Endothelial cell of umbilical vein (primary cell): ENCODE results near the gene PARN. TPM values are rescaled to one million over a fixed set of nuclear protein-coding genes. Genes with fewer than 3 reads are reported as not detected.

ENCODE experiments used
- BruUV-seq: library from RNA; stranded (reverse); fragments of 400-500 nt; replicated peaks from 2 replicates; lab custom pipeline; 2021; lab: Mats Ljungman, UMichigan
- CTCF ChIA-PET: fragments of 300-600, 350-600 bp; sonication (Branson Sonifier 250); formaldehyde crosslinking; loops from one replicate; lab custom pipeline; 2021; ENCODE audit warnings: antibody characterized with exemption, inconsistent platforms; lab: Charles Lee
- POLR2A ChIA-PET: fragments of 300-600, 350-600 bp; sonication (Branson Sonifier 250); formaldehyde crosslinking; loops from one replicate; lab custom pipeline; 2021; ENCODE audit warnings: antibody characterized with exemption, inconsistent platforms; lab: Charles Lee
- DNase-seq: peaks from one replicate; pipeline ENCODE4 v3.0.0-alpha.2; 2011; ENCODE audit warnings: low read depth, low spot score
- FAIRE-seq: peaks from 2 replicates; lab custom pipeline; 2011; peaks lifted over from hg19 to GRCh38; lab: Jason Lieb, UNC
- H2AFZ ChIP-seq: 2 replicates; pipeline ENCODE4 v1.6.0; 2012; ENCODE audit warnings: low read depth, low read length, control low read depth, inconsistent platforms
- H3K27ac ChIP-seq: 2 replicates; pipeline ENCODE4 v1.5.1; 2011; ENCODE audit warnings: low read depth, mild to moderate bottlenecking, control low read depth, low read length, moderate library complexity; ENCODE audit not compliant: insufficient read depth
- H3K27me3 ChIP-seq, 2 experiments: 2 replicates each; pipeline versions ENCODE4 v1.6.0 to v1.6.1; 2011; ENCODE audit warnings: low read length in 2 of 2, mixed read lengths in 1 of 2; ENCODE audit not compliant: control insufficient read depth in 2 of 2, insufficient read depth in 2 of 2
- H3K36me3 ChIP-seq, 2 experiments: 2 replicates in 1 of 2; 3 replicates in 1 of 2; pipeline ENCODE4 v1.5.1; 2011; ENCODE audit warnings: low read length in 2 of 2, mild to moderate bottlenecking in 1 of 2, moderate library complexity in 1 of 2; ENCODE audit not compliant: control insufficient read depth in 2 of 2, insufficient read depth in 2 of 2; ENCODE audit errors: extremely low read depth in 1 of 2
- H3K4me1 ChIP-seq: 3 replicates; pipeline ENCODE4 v1.5.1; 2011; ENCODE audit warnings: mild to moderate bottlenecking, low read length; ENCODE audit not compliant: control insufficient read depth, insufficient read depth; ENCODE audit errors: extremely low read depth
- H3K4me2 ChIP-seq: 2 replicates; pipeline ENCODE4 v1.6.1; 2011; ENCODE audit warnings: low read length, control low read depth, mixed read lengths; ENCODE audit not compliant: insufficient read depth
- H3K4me3 ChIP-seq, 3 experiments: fragments of 200-600 bp in 1 of 3; sonication (generic), shearing (Covaris generic) in 1 of 3; replicated peaks in 1 of 3; 2 replicates each; pipeline ENCODE4 v1.5.1; 2011 to 2016; ENCODE audit warnings: control low read depth in 3 of 3, low read length in 3 of 3, mild to moderate bottlenecking in 2 of 3, inconsistent platforms in 1 of 3, low read depth in 1 of 3, moderate library complexity in 1 of 3; ENCODE audit not compliant: insufficient read depth in 1 of 3
- H3K79me2 ChIP-seq: 2 replicates; pipeline ENCODE4 v1.6.0; 2012; ENCODE audit warnings: low read length, inconsistent platforms; ENCODE audit not compliant: control insufficient read depth, insufficient read depth
- H3K9ac ChIP-seq: replicated peaks from 2 replicates; pipeline ENCODE3; 2011; ENCODE audit warnings: low read length, control low read depth; ENCODE audit not compliant: insufficient read depth; ENCODE audit errors: extremely low read depth
- H3K9me1 ChIP-seq: replicated peaks from 3 replicates; pipeline ENCODE4 v1.6.0; 2011; ENCODE audit warnings: mild to moderate bottlenecking, low read length; ENCODE audit not compliant: control insufficient read depth, insufficient read depth; ENCODE audit errors: extremely low read depth
- H3K9me3 ChIP-seq: replicated peaks from 2 replicates; pipeline ENCODE4 v1.5.1; 2012; ENCODE audit warnings: low read length, inconsistent platforms; ENCODE audit not compliant: control insufficient read depth, insufficient read depth
- H4K20me1 ChIP-seq: replicated peaks from 2 replicates; pipeline ENCODE3; 2011; ENCODE audit warnings: mild to moderate bottlenecking, low read length; ENCODE audit not compliant: control insufficient read depth, insufficient read depth; ENCODE audit errors: extremely low read depth
- CTCF ChIP-seq, 2 donors: IDR thresholded peaks; 1 replicate in 1 of 2; 2 replicates in 1 of 2; pipeline ENCODE4 v1.5.1; 2011; ENCODE audit warnings: low read length in 2 of 2, mild to moderate bottlenecking in 2 of 2, moderate library complexity in 2 of 2, control low read depth in 1 of 2, inconsistent platforms in 1 of 2, low read depth in 1 of 2; ENCODE audit not compliant: insufficient read depth in 1 of 2; ENCODE audit errors: extremely low read depth in 1 of 2
- EZH2 ChIP-seq: IDR thresholded peaks from 2 replicates; pipeline ENCODE4 v1.6.1; 2012; ENCODE audit warnings: borderline replicate concordance, low read depth, mild to moderate bottlenecking, moderate library complexity, low read length, inconsistent platforms; ENCODE audit not compliant: severe bottlenecking
- FOS ChIP-seq: IDR thresholded peaks from 2 replicates; pipeline ENCODE4 v1.6.1; 2011; ENCODE audit warnings: mild to moderate bottlenecking, low read length, moderate library complexity, borderline replicate concordance; ENCODE audit not compliant: insufficient read depth
- GATA2 ChIP-seq: IDR thresholded peaks from 2 replicates; pipeline ENCODE4 v1.7.0; 2011; ENCODE audit warnings: low read depth, mild to moderate bottlenecking, moderate library complexity, mixed read lengths, low read length; ENCODE audit not compliant: insufficient read length, insufficient read depth
- JUN ChIP-seq: IDR thresholded peaks from 2 replicates; pipeline ENCODE4 v1.6.1; 2011; ENCODE audit warnings: borderline replicate concordance, low read depth; ENCODE audit not compliant: insufficient read length, insufficient read depth
- MAX ChIP-seq: IDR thresholded peaks from 2 replicates; pipeline ENCODE4 v1.6.1; 2011; ENCODE audit not compliant: insufficient read depth, insufficient read length
- MYC ChIP-seq: IDR thresholded peaks from one replicate; pipeline ENCODE4 v1.6.1; 2011; ENCODE audit warnings: mild to moderate bottlenecking, low read depth, low read length
- POLR2A ChIP-seq: IDR thresholded peaks from 2 replicates; pipeline ENCODE4 v1.6.1; 2012; ENCODE audit warnings: low read depth, mild to moderate bottlenecking, control low read depth, low read length
- POLR2AphosphoS5 ChIP-seq: IDR thresholded peaks from 2 replicates; pipeline ENCODE4 v1.6.1; 2012; ENCODE audit warnings: low read depth, mild to moderate bottlenecking, control low read depth, low read length, moderate library complexity; ENCODE audit not compliant: insufficient read depth
- dilution Hi-C: fragments of 300-500 bp; cut with MboI; formaldehyde crosslinking; loops from one replicate; pipeline ENCODE4 v1.15.0; 2019; ENCODE audit warnings: low sequenced_read_pairs; ENCODE audit not compliant: extremely low pct_ligation_motif_present
- intact Hi-C: fragments of 100-400 bp; cut with micrococcal nuclease; formaldehyde crosslinking; loops from one replicate; pipeline ENCODE4 v1.10.0; 2022
- polyA plus RNA-seq, 4 experiments: library from polyadenylated mRNA; depleted of rRNA in 3 of 4; stranded (reverse) in 3 of 4; unstranded in 1 of 4; fragments of >200 nt; gene quantifications; 2 replicates each; pipeline versions ENCODE4 v1.2.1 to v1.2.3, GENCODE V29; 2011 to 2012; ENCODE audit warnings: missing spikeins in 1 of 4
- total RNA-seq: library from RNA; stranded (reverse); gene quantifications from 2 replicates; pipeline ENCODE4 v1.2.3, GENCODE V29; 2021

The PARN gene
- total and polyA plus RNA-seq, 2 donors (not counting 3 experiments of a cell fraction or from before 2014, with no cell fraction given), result 16.9 to 24.6 TPM

DNA sequence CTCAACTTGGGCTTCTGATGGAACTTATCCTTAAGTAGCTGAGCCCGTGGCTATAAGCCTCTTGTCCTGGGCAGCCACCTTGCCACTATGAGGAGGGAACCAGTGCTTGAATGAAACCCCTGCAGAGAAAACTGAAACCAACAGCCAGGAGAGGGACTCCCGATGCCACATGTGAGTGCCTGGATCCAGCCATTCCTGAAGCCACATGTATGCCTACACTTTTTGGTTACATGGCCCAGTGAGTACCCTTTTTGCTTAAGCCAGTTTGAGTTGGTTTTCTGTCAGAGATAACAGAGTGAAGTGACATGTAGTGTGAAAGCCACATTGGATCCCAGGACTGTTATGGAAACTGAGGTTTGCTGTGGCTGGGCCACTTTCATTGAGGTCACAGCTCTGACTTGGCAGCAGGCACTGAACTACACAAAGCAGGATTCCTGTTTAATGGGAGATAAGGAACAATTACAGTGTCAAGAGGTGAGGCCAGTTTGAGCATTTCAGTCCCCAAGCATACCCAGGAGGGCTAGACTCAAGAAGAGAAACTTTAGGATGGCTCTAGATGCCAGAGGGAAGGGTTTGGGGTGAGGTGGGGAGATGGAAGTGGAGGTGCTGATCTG is 222.2 kb downstream of the PARN start:
- CTCF ChIA-PET, result no interaction called here
- no peak overlapping the region for H3K4me3 ChIP-seq
- no peaks in the 10 kb centered on the region for H3K79me2 ChIP-seq
- H2AFZ ChIP-seq, result no peak overlapping the region
- no peak overlapping the region for H3K27ac ChIP-seq
- POLR2A ChIA-PET, result no interaction called here
- no peaks in the 10 kb centered on the region for H3K9me1 ChIP-seq
- no TSS peak for BruUV-seq
- DNase-seq (no peak), FAIRE-seq (no peak)
- H3K4me1 ChIP-seq, result no peaks in the 10 kb centered on the region
- TF ChIP-seq POLR2A, result no peak
- TF ChIP-seq JUN, result no peak
- no peak for TF ChIP-seq POLR2AphosphoS5
- TF ChIP-seq MYC, result no peak
- no peak for TF ChIP-seq MAX
- no peak for TF ChIP-seq FOS
- TF ChIP-seq GATA2, result no peak
- no peak for TF ChIP-seq CTCF (IDR thresholded peaks at IDR 0.05; ENCODE audit: extremely low read depth in 1 of 2, insufficient read depth in 1 of 2, low read depth in 1 of 2, low read length in 2 of 2)
- no peak for TF ChIP-seq EZH2
- no peak overlapping the region for H3K9ac ChIP-seq
- intact Hi-C loops, result no loop called here
- no peak overlapping the region for H3K4me2 ChIP-seq
- no peaks in the 10 kb centered on the region for H3K27me3 ChIP-seq
- H3K36me3 ChIP-seq, result no peaks in the 10 kb centered on the region
- no peaks in the 10 kb centered on the region for H4K20me1 ChIP-seq
- no peaks in the 10 kb centered on the region for H3K9me3 ChIP-seq
- dilution Hi-C loops, result no loop called here
